HEK293 (cell line): ENCODE measurements around the gene PDHX.
A peak's percentile ranks its signal among the peaks of the same experiment; 100 is the strongest.

Source experiments
- GLI2 ChIP-seq: fragments of 450-650 bp; formaldehyde crosslinking; IDR thresholded peaks from 2 replicates; pipeline ENCODE4; 2017; ENCODE audit warnings: missing biosample characterization, missing genetic modification characterization, low read depth, borderline replicate concordance
- HIC1 ChIP-seq: fragments of 450-650 bp; formaldehyde crosslinking; IDR thresholded peaks from 2 replicates; pipeline ENCODE4 v1.5.1; 2016; ENCODE audit warnings: missing biosample characterization, missing genetic modification characterization
- MEIS1 ChIP-seq: sonication (generic); formaldehyde crosslinking; IDR thresholded peaks from 2 replicates; pipeline ENCODE4 v1.8.1; 2022; ENCODE audit warnings: missing genetic modification reagents, mild to moderate bottlenecking, borderline replicate concordance
- PATZ1 ChIP-seq: fragments of 450-650 bp; formaldehyde crosslinking; IDR thresholded peaks from 2 replicates; pipeline ENCODE4 v1.5.1; 2016; ENCODE audit warnings: missing biosample characterization, missing genetic modification characterization
- SP2 ChIP-seq: fragments of 450-650 bp; formaldehyde crosslinking; IDR thresholded peaks from 2 replicates; pipeline ENCODE4 v1.5.1; 2016; ENCODE audit warnings: missing biosample characterization, missing genetic modification characterization
- TSHZ1 ChIP-seq: fragments of 450-650 bp; formaldehyde crosslinking; IDR thresholded peaks from 2 replicates; pipeline ENCODE4 v1.5.1; 2016; ENCODE audit warnings: missing biosample characterization, missing genetic modification characterization, borderline replicate concordance
- ZBTB11 ChIP-seq: fragments of 450-650 bp; formaldehyde crosslinking; conservative IDR thresholded peaks from 2 replicates; pipeline ENCODE4 v1.5.1; 2016; ENCODE audit warnings: low read depth, missing biosample characterization, missing genetic modification characterization
- ZBTB26 ChIP-seq: fragments of 450-650 bp; formaldehyde crosslinking; optimal IDR thresholded peaks from 2 replicates; pipeline ENCODE3; 2016; ENCODE audit warnings: missing biosample characterization, mild to moderate bottlenecking, missing genetic modification characterization
- ZBTB7A ChIP-seq: fragments of 450-650 bp; formaldehyde crosslinking; IDR thresholded peaks from 2 replicates; pipeline ENCODE4 v1.5.1; 2016; ENCODE audit warnings: low read depth, missing biosample characterization, missing genetic modification characterization
- ZIC2 ChIP-seq: fragments of 450-650 bp; formaldehyde crosslinking; IDR thresholded peaks from 2 replicates; pipeline ENCODE4 v1.5.1; 2016; ENCODE audit warnings: missing biosample characterization, missing genetic modification characterization
- ZNF18 ChIP-seq: fragments of 450-650 bp; formaldehyde crosslinking; IDR thresholded peaks from 2 replicates; pipeline ENCODE4 v1.5.1; 2016; ENCODE audit warnings: missing biosample characterization, missing genetic modification characterization
- ZNF19 ChIP-seq: fragments of 450-650 bp; formaldehyde crosslinking; IDR thresholded peaks from 2 replicates; pipeline ENCODE4; 2016; ENCODE audit warnings: missing biosample characterization, missing genetic modification characterization, low read depth
- ZNF2 ChIP-seq: fragments of 450-650 bp; formaldehyde crosslinking; IDR thresholded peaks from 2 replicates; pipeline ENCODE4 v1.5.1; 2016; ENCODE audit warnings: missing biosample characterization, missing genetic modification characterization
- ZNF24 ChIP-seq: fragments of 450-650 bp; formaldehyde crosslinking; IDR thresholded peaks from 2 replicates; pipeline ENCODE4 v1.5.1; 2016; ENCODE audit warnings: missing biosample characterization, missing genetic modification characterization
- ZNF266 ChIP-seq: fragments of 450-650 bp; formaldehyde crosslinking; IDR thresholded peaks from 2 replicates; pipeline ENCODE4 v1.5.1; 2016; ENCODE audit warnings: missing biosample characterization, missing genetic modification characterization, low read depth
- ZNF302 ChIP-seq: fragments of 450-650 bp; formaldehyde crosslinking; IDR thresholded peaks from 2 replicates; pipeline ENCODE4 v1.5.1; 2016; ENCODE audit warnings: missing biosample characterization, missing genetic modification characterization, low read depth
- ZNF48 ChIP-seq: fragments of 450-650 bp; formaldehyde crosslinking; IDR thresholded peaks from 2 replicates; pipeline ENCODE4 v1.5.1; 2016; ENCODE audit warnings: missing biosample characterization, missing genetic modification characterization
- ZNF571 ChIP-seq: fragments of 450-650 bp; formaldehyde crosslinking; IDR thresholded peaks from 2 replicates; pipeline ENCODE4 v1.5.0; 2017; ENCODE audit warnings: missing biosample characterization, missing genetic modification characterization
- ZNF629 ChIP-seq: fragments of 450-650 bp; formaldehyde crosslinking; IDR thresholded peaks from 2 replicates; pipeline ENCODE4 v1.5.1; 2017; ENCODE audit warnings: missing biosample characterization, missing genetic modification characterization
- ZNF639 ChIP-seq: fragments of 450-650 bp; formaldehyde crosslinking; IDR thresholded peaks from 2 replicates; pipeline ENCODE4 v1.5.1; 2016; ENCODE audit warnings: missing biosample characterization, missing genetic modification characterization
- ZNF658 ChIP-seq: fragments of 450-650 bp; formaldehyde crosslinking; IDR thresholded peaks from 2 replicates; pipeline ENCODE4; 2016; ENCODE audit warnings: missing biosample characterization, missing genetic modification characterization
- ZNF776 ChIP-seq: fragments of 450-650 bp; formaldehyde crosslinking; IDR thresholded peaks from 2 replicates; pipeline ENCODE4 v1.5.0; 2017; ENCODE audit warnings: missing biosample characterization, missing genetic modification characterization, borderline replicate concordance
- ZNF777 ChIP-seq: fragments of 450-650 bp; formaldehyde crosslinking; IDR thresholded peaks from 2 replicates; pipeline ENCODE4 v1.5.1; 2017; ENCODE audit warnings: missing biosample characterization, missing genetic modification characterization, borderline replicate concordance

PDHX gene

GRCh38 chr11:34916015-34916842 is at the start of gene PDHX, which contains the start of gene APIP (continued):
- no peak for TF ChIP-seq ZNF266 (tag by site-specific recombination)
- TF ChIP-seq ZNF48 (tag by site-specific recombination): no peak
- no peak for TF ChIP-seq ZNF639
- peak; percentile 16; the same call in 1 of the 2 replicates for TF ChIP-seq ZIC2 (tag by site-specific recombination)
- no peak for TF ChIP-seq GLI2 (tag by site-specific recombination)
- peak; percentile 77 for TF ChIP-seq SP2 (tag by site-specific recombination)
- no peak for TF ChIP-seq ZNF18 (tag by site-specific recombination)
- peak; percentile 77 for TF ChIP-seq HIC1 (tag by site-specific recombination)
- TF ChIP-seq ZNF776 (tag by site-specific recombination): no peak
- TF ChIP-seq ZBTB11 (tag by site-specific recombination): no peak; the same call in 1 of the 2 replicates
- no peak for TF ChIP-seq ZNF24
- no peak for TF ChIP-seq TSHZ1 (tag by site-specific recombination)
- no peak for TF ChIP-seq ZNF571
- peak; percentile 76 for TF ChIP-seq PATZ1 (tag by site-specific recombination)
- TF ChIP-seq ZNF19 (tag by site-specific recombination): no peak
- no peak for TF ChIP-seq ZBTB7A (tag by site-specific recombination)
- no peak for TF ChIP-seq ZNF777
- no peak for TF ChIP-seq ZNF629 (tag by site-specific recombination)
- no peak for TF ChIP-seq MEIS1
- TF ChIP-seq ZBTB26: peak; percentile 84
- TF ChIP-seq ZNF658: no peak
- 0 out of 2 replicates have a peak, but pooled peaks have one; percentile 33 for TF ChIP-seq ZNF2 (tag by site-specific recombination)
- TF ChIP-seq ZNF302 (tag by site-specific recombination): no peak
